Stimulated activated naive CD4-positive, alpha-beta T cell treated with Interleukin-2 at 50 U/mL for 16 hours (primary cell): ENCODE data around the gene ERCC1.
A peak's percentile ranks its signal among the peaks of the same experiment; 100 is the strongest.
"Not testable (repeated sequence)": the region's sequence is repeated elsewhere in the genome, so short reads cannot be mapped to it uniquely, and the experiment has no call there.

Experiments used
- DNase-seq: peaks from one replicate; lab custom pipeline; 2025; lab: John Stamatoyannopoulos, UW

Gene ERCC1

DNA sequence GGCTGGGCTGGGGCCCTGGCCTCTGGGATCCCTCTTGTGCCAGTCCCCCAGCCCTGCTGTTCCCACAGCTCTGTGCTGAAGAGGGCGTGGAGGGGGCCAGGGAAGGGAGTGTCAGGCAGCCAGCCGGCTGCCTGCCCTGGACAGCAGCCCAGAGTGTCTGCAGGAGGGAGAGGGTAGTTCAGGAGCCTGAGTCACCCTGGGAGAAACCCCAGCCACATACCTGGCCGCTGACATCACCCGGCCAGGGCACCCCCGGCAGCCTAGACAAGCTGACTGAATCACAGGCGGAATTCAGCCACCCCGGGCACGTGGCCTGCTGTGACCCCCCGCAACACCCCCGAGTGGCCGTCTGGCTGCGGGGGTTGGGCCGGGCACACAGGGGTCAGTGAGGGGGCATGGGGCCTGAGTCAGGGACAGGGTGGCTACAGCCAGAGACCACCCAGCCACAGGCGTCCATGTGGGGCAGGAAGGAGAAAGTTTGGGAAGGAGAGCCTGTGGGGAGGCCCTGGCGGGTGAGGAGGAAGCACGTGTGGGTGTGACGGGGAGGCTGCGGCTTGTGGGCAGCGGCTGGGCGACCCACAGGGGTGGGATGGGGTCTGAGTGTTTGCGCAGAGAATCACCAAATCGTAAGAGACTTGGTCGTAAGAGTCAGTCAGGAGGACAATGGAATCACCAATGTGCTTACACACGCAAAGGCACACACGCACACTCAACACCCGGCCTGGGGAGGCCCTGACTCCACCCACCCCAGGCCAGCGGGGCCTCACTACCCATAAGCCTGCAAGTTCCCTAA lies 32.2 kb upstream of the ERCC1 start:
- peak; percentile 63 for DNase-seq

- no peak for DNase-seq
Observed at GRCh38 chr19:45451850-45452387, 28.2 kb upstream of the ERCC1 start.

- DNase-seq = peak; percentile 46
Observed at GRCh38 chr19:45451131-45451849, 27.6 kb upstream of the ERCC1 start.

DNA sequence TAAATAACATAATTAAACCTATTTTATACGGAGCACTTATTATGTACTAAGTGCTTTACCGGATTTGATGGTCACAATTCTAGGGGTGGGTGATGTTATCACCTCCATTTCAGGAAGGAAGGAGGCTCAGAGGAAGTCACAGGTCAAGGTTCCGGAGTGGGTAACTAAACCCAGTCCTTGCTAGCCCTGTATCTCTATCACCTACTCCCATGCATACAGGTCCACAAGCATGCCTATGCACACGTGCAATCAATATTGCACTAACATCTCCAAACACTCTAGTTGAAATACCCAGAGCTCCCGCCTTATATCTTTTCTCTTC lies 26.3 kb upstream of the ERCC1 start:
- no peak for DNase-seq

DNA sequence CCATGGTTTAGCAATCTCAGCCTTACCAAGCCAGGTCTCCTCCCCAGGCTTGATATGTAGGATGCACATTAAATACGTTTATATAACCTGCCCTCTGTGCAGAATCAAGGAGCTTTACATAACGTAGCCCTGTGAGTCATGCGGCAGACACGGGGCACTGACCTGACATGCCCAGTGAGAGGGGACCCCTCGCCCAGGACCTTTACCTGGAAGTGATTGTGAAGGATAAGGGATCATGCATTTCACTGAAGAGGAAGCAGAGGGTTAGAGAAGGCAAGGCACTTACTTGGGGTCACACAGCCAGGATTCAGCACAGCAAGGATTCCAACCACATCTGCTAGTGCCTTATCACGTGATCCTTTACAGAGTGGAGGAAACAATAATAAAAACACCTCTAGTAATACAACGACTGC lies 25.2 kb upstream of the ERCC1 start:
- no peak for DNase-seq

DNA sequence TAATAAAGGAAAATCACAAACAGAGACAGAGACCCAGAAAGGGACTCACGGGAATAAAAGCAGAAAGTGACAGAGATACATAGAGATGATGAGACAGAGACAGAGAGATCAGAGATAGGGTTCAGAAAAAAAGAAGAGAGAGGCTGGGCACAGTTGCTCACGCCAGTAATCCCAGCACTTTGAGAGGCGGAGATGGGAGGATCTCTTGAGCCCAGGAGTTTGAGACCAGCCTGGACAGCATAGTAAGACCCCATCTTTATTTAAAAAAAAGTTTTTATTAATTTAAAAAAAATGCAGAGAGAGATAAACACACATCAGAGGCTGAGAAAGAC lies 24.7 kb upstream of the ERCC1 start:
- DNase-seq = no peak

DNA sequence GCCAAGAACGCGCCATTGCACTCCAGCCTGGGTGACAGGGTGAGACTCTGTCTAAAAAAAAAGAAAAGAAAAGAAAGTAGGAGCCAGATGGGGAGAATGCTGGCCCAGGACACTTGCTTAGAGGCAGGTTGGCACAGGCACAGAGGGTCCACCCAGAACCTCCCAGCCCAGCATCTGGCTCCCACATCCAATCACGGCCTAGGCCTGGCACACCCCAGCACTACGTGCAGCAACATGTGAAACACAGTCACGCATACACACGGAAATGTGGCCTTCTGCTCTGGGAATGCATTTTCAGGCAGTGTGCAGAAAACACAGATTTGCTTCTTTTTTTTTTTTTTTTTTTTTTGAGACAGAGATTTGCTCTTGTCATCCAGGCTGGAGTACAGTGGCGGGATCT lies 23.2 kb upstream of the ERCC1 start:
- no peak for DNase-seq

DNA sequence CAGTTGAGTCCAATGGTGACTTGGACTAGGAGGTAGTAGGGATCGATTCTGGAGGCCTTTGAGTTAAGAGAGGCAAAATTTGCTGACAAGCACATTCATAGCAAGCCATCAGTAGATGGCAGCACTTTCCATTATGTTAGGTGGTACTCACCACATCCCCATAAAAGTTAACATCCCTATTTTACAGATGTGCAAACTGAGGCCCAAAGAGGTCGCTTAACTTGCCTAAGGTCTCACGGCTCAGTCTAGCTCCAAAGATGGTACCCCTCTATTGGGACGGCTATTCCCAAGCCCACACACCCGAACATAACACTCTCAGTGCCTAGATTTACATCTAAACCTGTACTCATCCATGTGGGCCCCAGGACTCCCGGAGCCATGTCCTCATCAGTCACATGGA lies 22.6 kb upstream of the ERCC1 start:
- no peak for DNase-seq

DNA sequence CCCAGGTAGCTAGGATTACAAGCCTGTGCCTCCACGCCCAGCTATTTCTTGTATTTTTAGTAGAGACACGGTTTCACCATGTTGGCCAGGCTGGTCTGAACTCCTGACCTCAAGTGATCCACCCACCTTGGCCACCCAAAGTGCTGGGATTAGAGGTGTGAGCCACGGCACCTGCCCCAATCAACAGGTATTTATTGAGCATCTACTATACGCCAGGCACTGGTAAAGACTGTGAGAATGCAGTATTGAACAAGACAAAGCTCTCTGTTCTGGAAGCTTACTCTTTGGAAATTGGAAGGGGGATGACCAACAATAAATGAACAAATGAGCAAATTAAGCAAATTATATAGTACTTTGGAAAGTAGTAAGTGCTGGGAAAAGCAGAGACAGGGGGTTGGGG lies 21.4 kb upstream of the ERCC1 start:
- DNase-seq = no peak

GRCh38 chr19:45444318-45445041 lies 20.8 kb upstream of the ERCC1 start:
- peak; percentile 80 for DNase-seq

- DNase-seq = peak; percentile 48
Observed at GRCh38 chr19:45443462-45444317, 20.0 kb upstream of the ERCC1 start.

- no peak for DNase-seq
Observed at GRCh38 chr19:45442778-45443461, 19.2 kb upstream of the ERCC1 start.

- no peak for DNase-seq
Observed at GRCh38 chr19:45442408-45442777, 18.7 kb upstream of the ERCC1 start.

GRCh38 chr19:45440873-45441654 lies 17.3 kb upstream of the ERCC1 start:
- DNase-seq = no peak

DNA sequence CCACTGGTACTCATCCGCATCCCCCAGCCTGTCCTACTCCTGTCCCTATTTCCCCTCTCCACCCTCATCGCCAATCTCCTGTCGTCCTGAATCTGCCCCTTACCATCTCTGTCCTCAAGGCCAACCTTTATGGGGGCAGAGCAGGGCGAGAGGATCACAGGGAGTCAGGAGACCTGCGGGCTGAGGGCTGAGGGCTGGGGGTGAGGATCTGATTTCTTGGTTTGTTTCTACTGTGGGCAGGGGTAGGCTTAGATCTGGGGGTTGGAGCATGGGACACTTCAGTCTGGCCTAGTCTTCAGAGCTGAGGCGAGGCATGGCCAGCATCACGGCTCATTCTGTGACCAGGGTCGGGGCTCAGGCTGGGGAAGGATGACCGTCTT lies 16.5 kb upstream of the ERCC1 start:
- DNase-seq = no peak

DNA sequence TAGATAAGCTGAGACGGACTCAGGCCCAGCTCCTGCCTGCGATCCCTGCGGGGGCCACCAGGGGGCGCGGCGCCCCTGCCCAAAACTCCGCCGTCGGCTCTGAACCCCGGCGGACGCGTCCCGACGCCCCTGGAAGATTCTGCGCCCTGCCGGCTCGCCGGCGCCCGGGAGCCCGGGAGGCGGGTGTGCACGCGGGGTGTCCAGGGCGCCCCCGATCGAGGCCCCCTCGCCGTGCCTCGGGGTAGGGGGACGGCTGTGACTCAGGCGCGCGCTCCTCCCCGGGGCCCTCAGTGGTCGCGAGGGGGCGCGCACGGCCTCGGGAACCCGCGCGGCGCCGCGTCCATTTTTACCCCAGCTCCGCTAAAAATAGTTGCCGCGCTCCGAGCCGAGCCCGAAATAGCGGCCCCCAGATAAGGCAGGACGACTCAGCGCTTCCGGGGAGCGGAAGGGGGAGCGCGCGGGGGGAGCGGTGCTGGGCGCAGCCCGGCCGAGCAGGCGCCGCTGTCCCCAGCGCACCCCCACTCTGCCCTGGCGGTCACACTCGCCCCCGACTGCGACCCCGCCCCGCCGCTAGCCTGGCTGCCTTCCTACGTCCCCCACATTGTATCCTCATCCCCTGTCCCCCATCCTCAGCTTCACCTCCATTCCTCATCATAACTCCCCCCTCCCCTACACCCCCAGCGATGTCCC lies 16.0 kb upstream of the ERCC1 start:
- peak; percentile 82 for DNase-seq

- DNase-seq = no peak
Observed at GRCh38 chr19:45439190-45439568, 15.5 kb upstream of the ERCC1 start.

GRCh38 chr19:45437328-45437727 lies 13.6 kb upstream of the ERCC1 start:
- no peak for DNase-seq

GRCh38 chr19:45432543-45432942 lies 8.8 kb upstream of the ERCC1 start:
- DNase-seq = not testable (repeated sequence)

- DNase-seq = not testable (repeated sequence)
Observed at GRCh38 chr19:45431008-45431407, 7.3 kb upstream of the ERCC1 start.
